OCI-LY7 (cell line): ENCODE measurements around the gene NCKAP5L. TPM values are rescaled to one million over a fixed set of nuclear protein-coding genes. Genes with fewer than 3 reads are reported as not detected.
A peak's percentile ranks its signal among the peaks of the same experiment; 100 is the strongest.

ENCODE experiments used
- BruUV-seq: library from RNA; stranded (reverse); fragments of 400-500 nt; replicated peaks from 2 replicates; lab custom pipeline; 2021; lab: Mats Ljungman, UMichigan
- CTCF ChIA-PET: fragments of 300-600 bp; sonication (Branson Sonifier 250); formaldehyde crosslinking; loops from one replicate; lab custom pipeline; 2022; ENCODE audit warnings: antibody characterized with exemption; ENCODE audit not compliant: unreplicated experiment; lab: Charles Lee
- POLR2A ChIA-PET: fragments of 300-600 bp; sonication (Branson Sonifier 250); formaldehyde crosslinking; loops from one replicate; lab custom pipeline; 2022; ENCODE audit warnings: antibody characterized with exemption; lab: Charles Lee
- DNase-seq: peaks from one replicate; pipeline ENCODE4 v3.0.0-alpha.2; 2015; ENCODE audit warnings: low spot score
- H2AFZ ChIP-seq: fragments of 200-600 bp; sonication (generic), shearing (Covaris generic); 2 replicates; pipeline ENCODE4 v1.6.1; 2014; ENCODE audit warnings: mild to moderate bottlenecking, antibody characterized with exemption, low read length, moderate library complexity
- H3K27ac ChIP-seq: fragments of 200-600 bp; sonication (generic); 2 replicates; pipeline ENCODE4 v1.5.1; 2014; ENCODE audit warnings: mixed run types, low read depth, mild to moderate bottlenecking, moderate library complexity, low read length, inconsistent platforms; ENCODE audit not compliant: poor library complexity, severe bottlenecking
- H3K36me3 ChIP-seq: fragments of 200-600 bp; sonication (generic); 2 replicates; pipeline ENCODE4 v1.6.1; 2014; ENCODE audit warnings: mild to moderate bottlenecking, antibody characterized with exemption, low read length, moderate library complexity, mixed read lengths; ENCODE audit not compliant: insufficient read depth
- H3K4me1 ChIP-seq: fragments of 200-600 bp; sonication (generic); 2 replicates; pipeline ENCODE4 v1.5.1; 2014; ENCODE audit warnings: mild to moderate bottlenecking, low read length; ENCODE audit not compliant: insufficient read depth, poor library complexity, severe bottlenecking
- H3K4me2 ChIP-seq: fragments of 200-600 bp; sonication (generic); 2 replicates; pipeline ENCODE4 v1.6.1; 2014; ENCODE audit warnings: mild to moderate bottlenecking, low read length
- H3K4me3 ChIP-seq: fragments of 200-600 bp; sonication (generic); 2 replicates; pipeline ENCODE4 v1.5.1; 2014; ENCODE audit warnings: mild to moderate bottlenecking, low read depth, low read length; ENCODE audit not compliant: poor library complexity, severe bottlenecking
- H3K79me2 ChIP-seq: fragments of 200-600 bp; sonication (generic); 2 replicates; pipeline ENCODE4 v1.6.1; 2016; ENCODE audit warnings: low read depth, mild to moderate bottlenecking, low read length, moderate library complexity, mixed read lengths; ENCODE audit not compliant: insufficient read depth
- H3K9me2 ChIP-seq: fragments of 200-600 bp; sonication (generic); 2 replicates; pipeline ENCODE4 v1.6.1; 2016; ENCODE audit warnings: mild to moderate bottlenecking, low read length, mixed read lengths; ENCODE audit not compliant: insufficient read depth
- H3K9me3 ChIP-seq: fragments of 200-600 bp; sonication (generic); 2 replicates; pipeline ENCODE4 v1.6.1; 2014; ENCODE audit warnings: mild to moderate bottlenecking, mixed run types, low read length, mixed read lengths
- H4K20me1 ChIP-seq: fragments of 200-600 bp; sonication (generic); 2 replicates; pipeline ENCODE4 v1.6.1; 2014; ENCODE audit warnings: mild to moderate bottlenecking, antibody characterized with exemption, low read length, moderate library complexity, mixed read lengths; ENCODE audit not compliant: insufficient read depth
- EZH2phosphoT487 ChIP-seq: fragments of 200-600 bp; sonication (generic); IDR thresholded peaks from 2 replicates; pipeline ENCODE4 v1.6.1; 2018; ENCODE audit warnings: low read depth, borderline replicate concordance, mild to moderate bottlenecking, mixed run types, antibody characterized with exemption, low read length, moderate library complexity, mixed read lengths
- intact Hi-C: fragments of 100-400 bp; cut with micrococcal nuclease; formaldehyde crosslinking; loops from one replicate; pipeline ENCODE4 v1.10.0; 2022; ENCODE audit not compliant: unreplicated experiment
- total RNA-seq, 2 experiments: library from RNA; depleted of rRNA in 1 of 2; stranded (reverse); fragments of >200 nt in 1 of 2; shearing (Covaris generic) in 1 of 2; gene quantifications; 2 replicates each; pipeline ENCODE4 v1.2.3, GENCODE V29; 2014 to 2022
- TF ChIP-seq, protein P1 (sequence below): fragments of 200-600 bp; sonication (generic); conservative IDR thresholded peaks from 2 replicates; pipeline ENCODE4 v1.5.1; 2014; ENCODE audit warnings: mild to moderate bottlenecking, antibody characterized with exemption, low read length, moderate library complexity, mixed read lengths

NCKAP5L gene
- total RNA-seq, 2 experiments from 2014 or later: 4.6 to 12.2 TPM

DNA sequence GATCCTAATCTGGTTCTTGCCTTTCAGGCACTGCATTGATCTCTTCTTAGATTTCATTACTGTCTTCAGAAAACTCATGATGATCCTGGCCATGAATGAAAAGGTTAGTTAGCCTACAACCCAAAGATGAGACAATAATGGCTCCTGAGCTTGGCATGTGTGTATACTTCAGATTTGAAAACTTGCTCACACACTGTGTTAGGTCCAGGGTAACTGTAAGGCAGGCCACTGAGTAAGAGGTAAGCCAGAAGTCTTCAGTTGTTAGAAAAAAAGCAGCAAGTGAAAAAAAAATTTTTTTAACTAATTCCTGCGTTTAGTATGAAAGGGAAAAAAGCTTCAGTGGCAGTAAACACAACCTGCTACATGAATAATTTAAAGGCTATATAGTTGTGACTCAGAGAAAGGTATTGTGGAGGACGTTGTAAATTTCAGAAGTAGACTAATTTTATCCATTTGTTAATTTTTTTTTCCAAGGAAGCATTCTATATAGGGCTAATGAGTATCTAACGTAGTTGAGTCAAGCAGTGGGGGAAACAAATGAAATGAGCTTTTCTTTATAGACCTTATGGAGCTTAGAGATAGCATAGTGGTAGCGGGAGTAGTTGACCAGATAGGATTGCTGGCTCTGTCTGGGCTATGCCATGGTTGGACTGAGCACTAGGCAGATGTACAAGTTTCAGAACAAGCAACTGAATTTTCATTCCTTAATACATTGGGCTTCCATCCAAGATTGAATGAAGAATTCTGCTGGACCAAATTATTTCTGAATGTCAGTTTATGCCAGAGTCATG is 66.3 kb downstream of the NCKAP5L start:
- no peak overlapping the region for H2AFZ ChIP-seq
- H3K4me3 ChIP-seq: no peak overlapping the region
- peaks cover 87% of the 10 kb centered on the region for H3K36me3 ChIP-seq
- intact Hi-C loops: no loop called here
- H3K27ac ChIP-seq: peak overlapping the region; percentile 3
- peaks cover 13% of the 10 kb centered on the region for H3K4me1 ChIP-seq
- H3K9me2 ChIP-seq: no peaks in the 10 kb centered on the region
- H4K20me1 ChIP-seq: no peaks in the 10 kb centered on the region
- no peak for DNase-seq
- no TSS peak for BruUV-seq
- no peak for TF ChIP-seq EZH2phosphoT487
- TF ChIP-seq, protein P1, sequence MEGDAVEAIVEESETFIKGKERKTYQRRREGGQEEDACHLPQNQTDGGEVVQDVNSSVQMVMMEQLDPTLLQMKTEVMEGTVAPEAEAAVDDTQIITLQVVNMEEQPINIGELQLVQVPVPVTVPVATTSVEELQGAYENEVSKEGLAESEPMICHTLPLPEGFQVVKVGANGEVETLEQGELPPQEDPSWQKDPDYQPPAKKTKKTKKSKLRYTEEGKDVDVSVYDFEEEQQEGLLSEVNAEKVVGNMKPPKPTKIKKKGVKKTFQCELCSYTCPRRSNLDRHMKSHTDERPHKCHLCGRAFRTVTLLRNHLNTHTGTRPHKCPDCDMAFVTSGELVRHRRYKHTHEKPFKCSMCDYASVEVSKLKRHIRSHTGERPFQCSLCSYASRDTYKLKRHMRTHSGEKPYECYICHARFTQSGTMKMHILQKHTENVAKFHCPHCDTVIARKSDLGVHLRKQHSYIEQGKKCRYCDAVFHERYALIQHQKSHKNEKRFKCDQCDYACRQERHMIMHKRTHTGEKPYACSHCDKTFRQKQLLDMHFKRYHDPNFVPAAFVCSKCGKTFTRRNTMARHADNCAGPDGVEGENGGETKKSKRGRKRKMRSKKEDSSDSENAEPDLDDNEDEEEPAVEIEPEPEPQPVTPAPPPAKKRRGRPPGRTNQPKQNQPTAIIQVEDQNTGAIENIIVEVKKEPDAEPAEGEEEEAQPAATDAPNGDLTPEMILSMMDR: no peak
- H3K9me3 ChIP-seq: no peaks in the 10 kb centered on the region
- no peaks in the 10 kb centered on the region for H3K79me2 ChIP-seq
- no peak overlapping the region for H3K4me2 ChIP-seq
- ChIA-PET POLR2A (interaction anchor here (0.5 to 1.9 kb wide), 4 partner anchors 20 to 569 kb away, joined by 3 to 8 read pairs (median 4); partner anchors contain the start of gene TMBIM6), CTCF (interaction anchor here (0.6 to 1.4 kb wide), 2 partner anchors 21 to 45 kb away, joined by 3 to 5 read pairs; partner anchors contain the start of gene TMBIM6)

DNA sequence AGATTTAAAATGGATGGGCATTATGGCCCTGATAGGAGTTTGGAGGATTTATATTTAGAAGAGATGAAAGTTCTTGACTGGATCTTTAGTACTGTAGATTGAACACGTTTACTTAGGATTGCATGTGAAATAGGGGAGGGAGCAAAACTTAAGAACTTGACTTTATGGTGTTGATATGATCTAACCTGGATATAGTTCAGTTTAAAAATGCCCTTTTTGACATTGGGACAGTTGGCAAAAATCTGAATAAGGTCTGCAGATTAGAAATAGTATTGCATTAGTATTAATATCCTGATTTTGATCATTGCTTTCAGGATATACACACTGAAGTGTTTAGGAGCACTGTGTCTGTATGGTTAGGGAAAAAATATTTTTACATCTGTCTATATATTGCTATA is 77.2 kb downstream of the NCKAP5L start:
- peaks cover 85% of the 10 kb centered on the region for H3K79me2 ChIP-seq
- no peak overlapping the region for H2AFZ ChIP-seq
- H3K4me3 ChIP-seq: no peak overlapping the region
- H3K9me2 ChIP-seq: no peaks in the 10 kb centered on the region
- intact Hi-C loops: no loop called here
- H3K36me3 ChIP-seq: peaks cover 95% of the 10 kb centered on the region
- peaks cover 61% of the 10 kb centered on the region for H3K4me1 ChIP-seq
- TF ChIP-seq, protein P1: no peak; the same call in 1 of the 2 replicates
- DNase-seq: no peak
- BruUV-seq: no TSS peak
- CTCF ChIA-PET: no interaction called here
- peaks cover 44% of the 10 kb centered on the region for H4K20me1 ChIP-seq
- POLR2A ChIA-PET: interaction anchor here (0.6 to 0.9 kb wide), 3 partner anchors 96 to 611 kb away, joined by 3 to 7 read pairs (median 3); no protein-coding TSS in a partner anchor
- peak overlapping the region; percentile 37; the same call in 1 of the 2 replicates for H3K4me2 ChIP-seq
- no peaks in the 10 kb centered on the region for H3K9me3 ChIP-seq
- no peak overlapping the region for H3K27ac ChIP-seq
